Neural cell (in vitro differentiated cells): ENCODE measurements around the gene RPL27A. TPM values are rescaled to one million over a fixed set of nuclear protein-coding genes. Genes with fewer than 3 reads are reported as not detected.

Experiments used
- H2AFZ ChIP-seq: fragments of 200-600, 300-800 bp; sonication (generic), shearing (Covaris generic); 2 replicates; pipeline ENCODE4 v1.6.0; 2014; ENCODE audit warnings: low read depth, mild to moderate bottlenecking, antibody characterized with exemption, low read length, moderate library complexity
- H3F3A ChIP-seq: fragments of 200-600 bp; shearing (Covaris generic); 2 replicates; pipeline ENCODE4 v1.6.1; 2016; ENCODE audit warnings: mild to moderate bottlenecking, moderate library complexity, mixed read lengths, antibody characterized with exemption, low read length; ENCODE audit not compliant: insufficient read depth, poor library complexity, severe bottlenecking
- H3K27ac ChIP-seq: fragments of 200-600, 300-800 bp; sonication (generic), shearing (Covaris generic); 2 replicates; pipeline ENCODE4 v1.5.1; 2014; ENCODE audit warnings: mild to moderate bottlenecking, low read length, moderate library complexity
- H3K27me3 ChIP-seq: fragments of 300-800, 200-600 bp; sonication (generic), shearing (Covaris generic); 2 replicates; pipeline ENCODE4 v1.6.0; 2014; ENCODE audit warnings: mild to moderate bottlenecking, low read depth, low read length, moderate library complexity; ENCODE audit not compliant: insufficient read depth
- H3K36me3 ChIP-seq: fragments of 300-800, 200-600 bp; sonication (generic), shearing (Covaris generic); 2 replicates; pipeline ENCODE4 v1.5.1; 2014; ENCODE audit warnings: mild to moderate bottlenecking, antibody characterized with exemption, low read length, moderate library complexity; ENCODE audit not compliant: insufficient read depth
- H3K4me2 ChIP-seq: fragments of 300-800, 200-600 bp; sonication (generic), shearing (Covaris generic); 2 replicates; pipeline ENCODE4 v1.6.0; 2014; ENCODE audit warnings: mild to moderate bottlenecking, low read length
- H3K4me3 ChIP-seq: fragments of 300-800, 200-600 bp; sonication (generic), shearing (Covaris generic); 2 replicates; pipeline ENCODE4 v1.5.1; 2014; ENCODE audit warnings: mild to moderate bottlenecking, low read length, moderate library complexity
- H3K79me2 ChIP-seq: fragments of 200-600 bp; shearing (Covaris generic); replicated peaks from 2 replicates; pipeline ENCODE4 v1.6.0; 2014; ENCODE audit warnings: mild to moderate bottlenecking, low read length, moderate library complexity; ENCODE audit not compliant: insufficient read depth
- H3K9ac ChIP-seq: fragments of 300-800, 200-600 bp; sonication (generic), shearing (Covaris generic); 2 replicates; pipeline ENCODE4 v1.6.1; 2016; ENCODE audit warnings: mild to moderate bottlenecking, low read length, mixed read lengths
- H3K9me2 ChIP-seq: fragments of 200-600 bp; shearing (Covaris generic); 2 replicates; pipeline ENCODE4 v1.6.1; 2016; ENCODE audit warnings: mild to moderate bottlenecking, low read length, mixed read lengths; ENCODE audit not compliant: insufficient read depth
- H3K9me3 ChIP-seq: fragments of 200-600, 300-800 bp; sonication (generic), shearing (Covaris generic); 2 replicates; pipeline ENCODE4 v1.6.1; 2016; ENCODE audit warnings: mild to moderate bottlenecking, mixed run types, low read length, moderate library complexity, mixed read lengths
- H4K20me1 ChIP-seq: fragments of 200-600 bp; shearing (Covaris generic); 2 replicates; pipeline ENCODE4 v1.6.1; 2016; ENCODE audit warnings: mild to moderate bottlenecking, mixed run types; ENCODE audit not compliant: insufficient read depth
- EP300 ChIP-seq: fragments of 450-650 bp; conservative IDR thresholded peaks from 2 replicates; pipeline ENCODE4 v1.6.1; 2014; ENCODE audit warnings: antibody characterized with exemption, mild to moderate bottlenecking, moderate library complexity; ENCODE audit not compliant: poor library complexity, severe bottlenecking
- EZH2 ChIP-seq: fragments of 200-600, 300-800 bp; shearing (Covaris generic), sonication (generic); IDR thresholded peaks from 2 replicates; pipeline ENCODE4 v1.6.1; 2014; ENCODE audit warnings: antibody characterized with exemption, low read length, borderline replicate concordance, mild to moderate bottlenecking; ENCODE audit not compliant: insufficient read depth, poor library complexity, severe bottlenecking
- MXI1 ChIP-seq: fragments of 450-650 bp; conservative IDR thresholded peaks from 2 replicates; pipeline ENCODE4 v1.6.1; 2014; ENCODE audit warnings: antibody characterized with exemption, mild to moderate bottlenecking; ENCODE audit not compliant: poor library complexity, severe bottlenecking
- POLR2AphosphoS5 ChIP-seq: IDR thresholded peaks from 2 replicates; pipeline ENCODE4 v1.6.1; 2012
- RAD21 ChIP-seq: fragments of 450-650 bp; conservative IDR thresholded peaks from 2 replicates; pipeline ENCODE4 v1.6.1; 2014; ENCODE audit warnings: antibody characterized with exemption, mild to moderate bottlenecking, moderate library complexity
- SMC3 ChIP-seq: fragments of 450-650 bp; conservative IDR thresholded peaks from 2 replicates; pipeline ENCODE4 v1.6.1; 2014; ENCODE audit warnings: antibody characterized with exemption, mild to moderate bottlenecking, moderate library complexity; ENCODE audit not compliant: poor library complexity
- TAF1 ChIP-seq: IDR thresholded peaks from 2 replicates; pipeline ENCODE4 v1.6.1; 2012; ENCODE audit warnings: low read depth
- polyA plus RNA-seq: library from polyadenylated mRNA; depleted of rRNA; stranded (reverse); fragments of >200 nt; gene quantifications from 2 replicates; pipeline ENCODE4 v1.2.3, GENCODE V29; 2014
- TF ChIP-seq, protein P1 (sequence below): fragments of 450-650 bp; IDR thresholded peaks from 2 replicates; pipeline ENCODE4 v1.5.1; 2014; ENCODE audit warnings: antibody characterized with exemption, mild to moderate bottlenecking, moderate library complexity; ENCODE audit not compliant: poor library complexity, severe bottlenecking
- TF ChIP-seq, protein P2 (sequence below): IDR thresholded peaks from 2 replicates; pipeline ENCODE4 v1.6.1; 2012; ENCODE audit warnings: borderline replicate concordance

The RPL27A gene
- polyA plus RNA-seq, 1 donor from 2014 or later, result 700 TPM

DNA sequence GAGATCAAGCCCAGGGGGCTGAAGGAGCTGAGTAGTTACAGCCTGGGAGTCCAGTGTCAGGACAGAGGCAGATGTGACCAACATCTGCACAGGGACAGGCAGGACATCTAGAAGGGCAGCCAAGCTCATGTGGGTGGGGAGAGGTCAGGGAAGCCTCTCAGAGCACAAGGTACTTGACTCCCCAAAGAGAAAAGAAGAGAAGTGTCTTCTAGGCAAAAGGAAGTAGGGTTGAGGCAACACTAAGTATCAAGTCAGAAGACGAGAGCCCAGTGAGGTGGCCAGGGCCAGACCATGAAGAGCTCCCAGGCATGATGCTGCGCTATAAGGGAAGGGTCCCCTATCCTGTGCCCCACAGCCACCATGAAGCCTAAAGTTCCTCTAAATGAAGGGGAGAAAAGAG lies 21.5 kb downstream of the RPL27A start:
- Histone ChIP-seq H3K9me3 (no peaks in the 10 kb centered on the region), H2AFZ (no peak overlapping the region), H3K36me3 (no peaks in the 10 kb centered on the region), H3K9ac (no peak overlapping the region), H3K4me2 (no peak overlapping the region), H3K4me3 (no peak overlapping the region), H3K27me3 (no peaks in the 10 kb centered on the region), H3K79me2 (no peaks in the 10 kb centered on the region), H4K20me1 (no peaks in the 10 kb centered on the region), H3K9me2 (no peaks in the 10 kb centered on the region), H3F3A (no peaks in the 10 kb centered on the region), H3K27ac (no peak overlapping the region)
- TF ChIP-seq MXI1 (no peak), SMC3 (no peak), EZH2 (no peak), TAF1 (no peak), EP300 (no peak), POLR2AphosphoS5 (no peak), RAD21 (no peak)
- TF ChIP-seq, protein P1, sequence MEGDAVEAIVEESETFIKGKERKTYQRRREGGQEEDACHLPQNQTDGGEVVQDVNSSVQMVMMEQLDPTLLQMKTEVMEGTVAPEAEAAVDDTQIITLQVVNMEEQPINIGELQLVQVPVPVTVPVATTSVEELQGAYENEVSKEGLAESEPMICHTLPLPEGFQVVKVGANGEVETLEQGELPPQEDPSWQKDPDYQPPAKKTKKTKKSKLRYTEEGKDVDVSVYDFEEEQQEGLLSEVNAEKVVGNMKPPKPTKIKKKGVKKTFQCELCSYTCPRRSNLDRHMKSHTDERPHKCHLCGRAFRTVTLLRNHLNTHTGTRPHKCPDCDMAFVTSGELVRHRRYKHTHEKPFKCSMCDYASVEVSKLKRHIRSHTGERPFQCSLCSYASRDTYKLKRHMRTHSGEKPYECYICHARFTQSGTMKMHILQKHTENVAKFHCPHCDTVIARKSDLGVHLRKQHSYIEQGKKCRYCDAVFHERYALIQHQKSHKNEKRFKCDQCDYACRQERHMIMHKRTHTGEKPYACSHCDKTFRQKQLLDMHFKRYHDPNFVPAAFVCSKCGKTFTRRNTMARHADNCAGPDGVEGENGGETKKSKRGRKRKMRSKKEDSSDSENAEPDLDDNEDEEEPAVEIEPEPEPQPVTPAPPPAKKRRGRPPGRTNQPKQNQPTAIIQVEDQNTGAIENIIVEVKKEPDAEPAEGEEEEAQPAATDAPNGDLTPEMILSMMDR, result no peak
- TF ChIP-seq, protein P2, sequence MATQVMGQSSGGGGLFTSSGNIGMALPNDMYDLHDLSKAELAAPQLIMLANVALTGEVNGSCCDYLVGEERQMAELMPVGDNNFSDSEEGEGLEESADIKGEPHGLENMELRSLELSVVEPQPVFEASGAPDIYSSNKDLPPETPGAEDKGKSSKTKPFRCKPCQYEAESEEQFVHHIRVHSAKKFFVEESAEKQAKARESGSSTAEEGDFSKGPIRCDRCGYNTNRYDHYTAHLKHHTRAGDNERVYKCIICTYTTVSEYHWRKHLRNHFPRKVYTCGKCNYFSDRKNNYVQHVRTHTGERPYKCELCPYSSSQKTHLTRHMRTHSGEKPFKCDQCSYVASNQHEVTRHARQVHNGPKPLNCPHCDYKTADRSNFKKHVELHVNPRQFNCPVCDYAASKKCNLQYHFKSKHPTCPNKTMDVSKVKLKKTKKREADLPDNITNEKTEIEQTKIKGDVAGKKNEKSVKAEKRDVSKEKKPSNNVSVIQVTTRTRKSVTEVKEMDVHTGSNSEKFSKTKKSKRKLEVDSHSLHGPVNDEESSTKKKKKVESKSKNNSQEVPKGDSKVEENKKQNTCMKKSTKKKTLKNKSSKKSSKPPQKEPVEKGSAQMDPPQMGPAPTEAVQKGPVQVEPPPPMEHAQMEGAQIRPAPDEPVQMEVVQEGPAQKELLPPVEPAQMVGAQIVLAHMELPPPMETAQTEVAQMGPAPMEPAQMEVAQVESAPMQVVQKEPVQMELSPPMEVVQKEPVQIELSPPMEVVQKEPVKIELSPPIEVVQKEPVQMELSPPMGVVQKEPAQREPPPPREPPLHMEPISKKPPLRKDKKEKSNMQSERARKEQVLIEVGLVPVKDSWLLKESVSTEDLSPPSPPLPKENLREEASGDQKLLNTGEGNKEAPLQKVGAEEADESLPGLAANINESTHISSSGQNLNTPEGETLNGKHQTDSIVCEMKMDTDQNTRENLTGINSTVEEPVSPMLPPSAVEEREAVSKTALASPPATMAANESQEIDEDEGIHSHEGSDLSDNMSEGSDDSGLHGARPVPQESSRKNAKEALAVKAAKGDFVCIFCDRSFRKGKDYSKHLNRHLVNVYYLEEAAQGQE, result no peak

DNA sequence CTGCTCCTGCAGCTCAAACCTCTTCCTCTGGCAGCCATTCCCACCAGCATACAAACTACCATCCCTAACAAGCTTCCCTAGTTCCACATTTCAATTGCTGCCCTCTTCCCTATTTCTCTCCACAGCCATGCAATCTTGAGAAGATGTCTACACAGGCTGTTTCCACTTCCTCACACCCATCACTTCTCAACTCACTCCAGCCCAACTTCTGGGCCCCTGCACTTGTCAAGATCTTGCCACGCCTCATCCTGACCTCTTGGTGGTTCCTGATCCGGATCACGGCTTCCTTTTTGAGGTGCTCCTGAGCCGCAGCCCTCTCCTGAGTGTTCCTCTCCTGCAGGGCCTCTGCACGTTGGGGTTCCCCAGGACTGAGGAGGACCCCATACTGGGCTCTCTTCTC lies 22.6 kb downstream of the RPL27A start:
- H3K4me2 ChIP-seq, result no peak overlapping the region
- H3K27ac ChIP-seq, result no peak overlapping the region
- TF ChIP-seq RAD21, result no peak
- no peak for TF ChIP-seq POLR2AphosphoS5
- TF ChIP-seq, protein P1, result no peak
- no peak for TF ChIP-seq EZH2
- TF ChIP-seq SMC3, result no peak
- no peaks in the 10 kb centered on the region for H3K9me3 ChIP-seq
- H3K79me2 ChIP-seq, result no peaks in the 10 kb centered on the region
- no peaks in the 10 kb centered on the region for H3K9me2 ChIP-seq
- H3K27me3 ChIP-seq, result no peaks in the 10 kb centered on the region
- no peak overlapping the region for H2AFZ ChIP-seq
- H3K4me3 ChIP-seq, result no peak overlapping the region
- H3F3A ChIP-seq, result no peaks in the 10 kb centered on the region
- H3K9ac ChIP-seq, result no peak overlapping the region
- H4K20me1 ChIP-seq, result no peaks in the 10 kb centered on the region
- no peaks in the 10 kb centered on the region for H3K36me3 ChIP-seq
